GM19455 (cell line): ENCODE data around the gene CRAT.

ENCODE experiments used
- ATAC-seq: cut with Tn5 transposase; IDR thresholded peaks from one replicate; pipeline ENCODE4 v1.9.1; 2021; ENCODE audit not compliant: unreplicated experiment

The CRAT gene

DNA sequence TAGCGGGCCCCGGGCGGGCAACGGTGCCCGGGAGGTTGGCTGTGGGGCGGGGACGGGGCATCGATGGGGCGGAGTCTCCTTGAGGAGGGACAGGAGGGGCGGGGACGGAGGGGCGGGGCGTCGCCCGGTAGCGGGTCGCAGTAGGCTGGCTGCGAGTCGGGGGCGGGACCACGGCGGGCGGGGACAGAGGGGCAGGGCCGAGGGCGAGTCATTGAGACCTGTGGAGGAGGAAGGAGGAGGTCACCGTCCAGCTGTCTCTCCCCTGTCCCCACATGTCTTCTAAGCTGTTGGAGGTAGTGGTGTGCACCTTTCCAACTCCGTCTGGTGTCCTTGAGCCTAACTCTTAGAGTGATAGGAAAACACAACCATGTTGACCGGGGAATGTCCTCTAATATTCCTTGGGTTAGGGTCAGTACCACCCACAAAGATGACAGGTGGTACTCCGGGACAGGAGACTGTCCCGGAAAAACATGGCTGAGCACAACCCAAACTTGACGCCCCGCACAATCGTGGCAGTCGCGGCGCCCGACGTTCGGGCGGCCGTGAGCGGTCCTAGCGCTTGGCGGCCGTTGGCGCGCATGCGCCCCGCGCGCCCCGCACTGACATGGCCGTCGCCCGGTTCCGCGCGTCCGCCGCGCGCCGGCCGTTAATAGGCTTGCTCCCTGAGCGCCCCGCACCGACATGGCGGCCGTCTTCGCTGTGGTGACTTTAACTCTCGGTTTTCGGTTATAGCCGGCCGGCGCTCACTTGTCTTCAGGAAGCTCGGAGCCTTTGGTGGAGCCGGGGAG lies at the start of gene CRAT, which contains the start of gene PTPA:
CRAT (minus strand) TSS at position 54 of the 788 bp plus-strand sequence. CDS start 284 bp downstream, outside the sequence.
PTPA (plus strand) TSS at position 676 of the 788 bp plus-strand sequence. CDS start 186 bp downstream, outside the sequence.
- ATAC-seq = peak; percentile 72

- no peak for ATAC-seq
These were observed 45.6 kb upstream of the CRAT start for GRCh38 chr9:129156163-129156562.

DNA sequence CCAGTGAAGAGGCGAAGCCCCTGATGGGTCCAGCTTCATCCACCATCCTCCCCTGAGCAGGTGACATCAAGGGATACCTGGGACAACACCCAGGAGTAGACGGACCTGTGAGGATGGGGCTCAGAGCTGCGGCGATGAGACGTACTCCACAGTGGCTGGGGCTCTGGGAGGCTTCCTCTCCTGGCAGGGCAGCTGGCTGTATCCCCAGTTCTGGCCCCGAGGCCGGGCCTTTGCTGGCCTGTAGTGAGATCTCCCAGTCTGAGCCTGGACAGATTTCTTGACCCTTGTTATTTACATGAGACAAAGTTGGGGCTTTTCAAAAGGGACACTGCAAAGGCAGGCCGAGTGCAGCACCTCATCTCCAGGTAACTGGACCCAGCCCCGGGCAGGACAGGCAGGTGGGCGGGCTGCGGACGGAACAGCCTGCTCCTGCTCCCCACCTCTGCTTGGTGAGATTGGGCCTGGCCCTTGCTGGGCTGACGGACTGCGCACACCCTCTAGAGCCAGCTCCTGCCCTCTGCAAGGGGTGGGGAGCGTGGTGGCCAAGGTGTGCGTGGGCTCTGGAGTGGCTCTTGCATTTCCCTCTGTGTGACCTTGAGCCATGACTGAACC lies 44.4 kb upstream of the CRAT start:
- ATAC-seq = no peak

DNA sequence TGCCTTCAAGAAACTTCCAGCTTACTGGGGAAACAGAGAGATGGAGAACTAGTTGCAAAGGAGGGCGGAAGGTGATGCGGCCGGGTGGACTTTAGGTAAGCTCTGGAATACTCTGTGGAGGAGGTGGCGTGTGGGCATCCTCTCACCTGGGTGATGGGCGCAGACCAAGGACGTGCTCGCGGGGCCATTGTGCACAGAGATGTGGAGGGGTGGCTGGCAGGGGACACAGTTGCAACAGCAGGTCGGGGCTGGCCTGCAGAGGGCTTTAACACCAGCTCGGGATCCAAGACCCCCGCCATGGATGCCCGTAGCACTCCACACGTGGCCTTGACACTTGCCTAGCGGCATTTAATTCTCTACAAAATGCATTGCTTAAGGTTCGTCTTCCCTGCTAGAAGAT lies 40.9 kb upstream of the CRAT start:
- ATAC-seq = no peak

GRCh38 chr9:129150672-129151211 lies 40.1 kb upstream of the CRAT start:
- no peak for ATAC-seq

DNA sequence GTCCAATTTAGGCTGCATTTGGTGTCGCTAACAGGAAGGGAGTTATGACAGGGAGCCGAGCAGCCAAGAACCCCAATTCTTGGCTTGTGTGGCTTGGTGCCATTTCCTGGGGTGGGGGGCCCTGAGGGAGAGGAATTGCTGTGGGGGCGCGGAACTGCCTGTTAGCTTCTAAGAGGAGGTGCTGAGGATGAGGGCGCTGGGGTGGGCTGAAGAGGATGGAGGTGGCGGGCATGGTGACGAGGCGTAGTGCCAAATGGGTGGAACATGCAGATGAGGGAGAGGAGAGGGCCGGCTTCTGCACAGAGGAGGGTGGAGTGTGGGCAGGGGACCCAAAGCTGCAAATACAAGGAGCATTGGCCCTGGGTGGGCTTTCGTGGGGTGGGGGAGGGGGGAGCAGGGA lies 39.5 kb upstream of the CRAT start:
- no peak for ATAC-seq

DNA sequence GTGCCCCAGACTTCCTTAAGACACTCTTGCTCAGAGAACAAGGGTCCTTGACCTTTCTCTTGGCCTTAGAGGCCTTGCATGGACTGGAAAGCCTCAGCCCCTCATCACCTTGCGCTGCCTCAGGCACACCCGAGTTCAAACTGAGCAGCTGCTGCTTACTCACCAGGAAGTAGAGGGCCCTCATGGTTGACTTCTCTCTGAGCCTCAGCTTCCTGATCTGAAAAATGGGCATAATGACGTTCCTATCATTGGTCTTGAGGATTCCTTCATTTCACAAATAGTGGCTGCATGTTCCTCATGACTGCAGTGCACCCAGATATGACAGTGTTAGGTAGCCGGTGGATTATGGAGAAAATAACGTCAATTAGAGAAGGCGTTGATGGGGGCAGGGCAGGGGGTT lies 38.8 kb upstream of the CRAT start:
- ATAC-seq = no peak

DNA sequence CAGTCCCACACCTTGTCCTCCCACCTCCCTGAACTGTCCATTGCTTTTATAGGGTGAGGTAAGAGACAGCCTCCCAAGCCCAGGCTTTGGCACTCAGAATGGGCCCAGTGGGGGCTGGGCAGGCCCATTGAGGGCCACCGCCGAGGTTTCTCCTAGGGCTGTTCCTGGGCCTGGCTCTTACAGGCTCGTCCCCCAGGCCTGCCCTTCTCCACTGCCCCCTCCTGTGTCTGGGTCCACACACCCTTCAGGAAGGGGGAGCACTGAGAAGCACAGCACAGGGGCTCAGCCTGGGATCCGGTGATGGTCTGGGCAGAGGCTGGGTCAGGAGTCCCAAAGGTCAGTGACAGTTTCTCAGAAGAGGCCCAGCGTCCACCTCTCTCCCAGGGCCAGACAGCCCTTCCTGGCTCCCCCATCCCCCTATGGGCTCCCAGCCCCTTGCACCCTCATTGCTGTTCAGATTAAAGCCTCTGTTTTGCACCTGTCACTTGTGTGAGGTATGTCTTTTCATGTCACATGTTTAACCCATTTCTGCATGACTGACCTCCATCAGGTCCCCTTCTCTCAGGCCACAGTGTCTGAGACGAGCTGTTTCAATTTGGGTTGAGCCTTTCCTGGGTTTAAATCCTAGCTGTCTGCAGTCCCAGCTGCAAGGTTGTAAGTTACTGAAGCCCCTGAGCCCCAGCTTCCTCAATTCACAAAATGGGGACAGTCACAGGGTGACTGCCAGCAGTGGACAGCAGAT lies 38.0 kb upstream of the CRAT start:
- no peak for ATAC-seq

DNA sequence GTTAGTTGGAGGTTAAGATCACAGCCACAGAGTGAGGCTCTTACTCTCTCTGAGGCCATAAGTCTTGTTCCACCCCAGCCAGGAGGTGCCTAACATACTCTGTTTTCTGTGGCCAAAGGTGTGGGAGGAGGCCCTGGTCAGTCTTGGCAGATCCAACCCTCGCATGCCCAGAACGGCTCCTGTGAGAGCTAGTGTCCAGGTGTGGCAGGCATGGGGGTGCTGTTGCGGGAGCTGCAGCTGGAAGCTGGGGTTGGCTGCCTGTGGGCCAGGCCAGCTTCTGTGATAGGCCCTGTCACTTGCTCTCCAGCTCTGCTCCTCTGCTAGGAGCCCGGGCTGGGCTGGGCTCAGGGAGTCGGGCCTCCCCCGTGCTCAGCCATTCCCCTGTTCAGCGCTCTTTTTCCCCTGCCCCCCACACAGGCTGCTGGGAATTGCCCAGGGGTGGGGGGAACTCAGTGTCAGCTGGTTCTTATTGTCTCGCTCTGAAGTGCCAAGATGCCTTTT lies 35.9 kb upstream of the CRAT start:
- ATAC-seq = no peak

DNA sequence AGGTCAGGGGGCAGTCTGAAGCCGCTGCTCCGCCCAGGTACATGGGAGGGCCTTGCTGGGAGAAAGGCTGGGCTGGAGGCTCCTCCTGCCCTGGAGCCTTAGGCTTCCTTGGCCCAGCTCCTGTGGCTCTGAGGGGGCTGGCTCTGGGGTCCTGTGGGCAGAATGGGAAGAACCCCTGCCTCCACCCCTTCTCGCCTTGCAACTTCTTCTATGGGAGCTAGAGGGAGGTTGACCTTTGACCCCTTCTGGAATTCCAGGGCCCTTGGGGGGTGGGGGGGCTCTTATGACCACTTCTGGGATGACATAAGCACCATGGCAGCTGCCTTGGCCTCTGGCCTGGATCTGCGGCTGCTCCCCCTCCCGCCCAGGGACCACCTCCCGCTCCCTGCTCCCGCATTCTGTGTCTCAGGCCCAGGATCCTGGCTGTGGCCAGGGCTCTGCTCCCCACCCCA lies 35.3 kb upstream of the CRAT start:
- no peak for ATAC-seq

- no peak for ATAC-seq
These were observed 34.7 kb upstream of the CRAT start for GRCh38 chr9:129145316-129145715.

- ATAC-seq = no peak
These were observed 32.7 kb upstream of the CRAT start for GRCh38 chr9:129143031-129143927.

GRCh38 chr9:129142138-129142935 lies 31.7 kb upstream of the CRAT start:
- no peak for ATAC-seq

GRCh38 chr9:129141066-129142041 lies 30.8 kb upstream of the CRAT start:
- no peak for ATAC-seq

- no peak for ATAC-seq
These were observed 29.9 kb upstream of the CRAT start for GRCh38 chr9:129140397-129141065.

- no peak for ATAC-seq
These were observed 29.4 kb upstream of the CRAT start for GRCh38 chr9:129139993-129140396.

- no peak for ATAC-seq
These were observed 28.8 kb upstream of the CRAT start for GRCh38 chr9:129139233-129139992.
